ENCODE measurements around the gene NUTM2G.
"Not testable (repeated sequence)": the region's sequence is repeated elsewhere in the genome, so short reads cannot be mapped to it uniquely, and the experiment has no call there.

NUTM2G gene

DNA sequence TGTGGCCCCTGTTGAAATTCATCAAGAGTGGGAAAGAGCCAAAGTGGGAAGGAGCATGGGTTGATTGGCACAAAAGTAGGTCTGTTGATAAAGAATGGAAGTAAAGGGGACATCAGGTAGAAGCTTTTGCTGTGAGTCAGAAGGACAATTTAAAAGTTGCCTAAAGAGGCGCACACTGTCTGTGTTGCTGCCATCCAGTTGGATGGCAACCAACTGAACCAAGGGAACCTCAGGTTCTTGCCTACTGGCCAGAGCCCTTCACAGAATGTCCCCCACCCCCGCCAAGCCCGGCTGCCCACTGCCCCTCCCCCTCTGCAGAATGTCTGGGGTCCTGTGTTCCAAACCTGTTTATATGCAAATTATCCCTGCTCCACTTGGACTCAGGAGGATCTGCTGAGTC, at the start of gene NUTM2G:
Gene NUTM2G (plus strand): TSS at position 301 of the 400 bp plus-strand sequence. CDS start 182 bp downstream, outside the sequence.
- not testable (repeated sequence) for DNase-seq

GRCh38 chr9:96883922-96884321, 44.7 kb upstream of the NUTM2G start:
- DNase-seq: no peak

- DNase-seq: no peak
Observed at GRCh38 chr9:96884443-96884842, 44.2 kb upstream of the NUTM2G start.

DNA sequence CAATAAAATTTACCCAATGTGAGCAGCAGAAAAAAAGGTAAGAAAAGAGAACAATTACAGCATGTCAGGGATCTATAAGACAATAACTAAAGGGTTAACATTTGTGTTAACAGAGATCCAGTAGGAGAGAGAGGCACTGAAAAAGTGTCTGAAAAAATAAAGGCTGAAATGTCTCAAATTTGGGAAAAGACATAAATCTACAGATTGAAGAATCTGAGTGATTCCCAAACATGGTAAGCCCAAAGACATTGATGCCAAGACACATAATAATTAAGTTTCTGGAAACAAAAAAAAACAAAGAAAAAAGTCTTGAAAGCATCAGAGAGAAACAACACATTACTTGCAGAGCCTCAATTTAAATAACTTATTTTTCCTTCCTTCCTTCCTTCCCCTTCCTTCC, 43.2 kb upstream of the NUTM2G start:
- DNase-seq: no peak

- no peak for DNase-seq
Observed at GRCh38 chr9:96888591-96888990, 40.1 kb upstream of the NUTM2G start.

DNA sequence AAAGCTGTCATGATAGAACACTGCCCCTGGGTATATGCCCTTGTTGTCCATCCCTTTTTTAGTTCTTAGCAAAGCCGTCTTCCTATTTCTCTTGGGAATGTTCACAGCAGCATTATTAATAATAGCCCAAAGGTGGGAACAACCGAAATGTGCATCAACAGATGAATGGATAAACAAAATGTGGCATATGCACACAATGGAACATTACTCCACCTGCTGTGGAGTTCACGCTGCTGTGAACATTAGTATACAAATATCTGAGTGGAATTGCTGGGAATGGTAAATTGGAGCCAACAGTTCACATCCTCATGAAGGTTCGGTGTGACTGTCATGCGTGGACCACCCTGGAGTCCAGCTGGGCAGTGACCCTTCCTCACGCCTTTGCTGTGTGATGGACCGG, 36.5 kb upstream of the NUTM2G start:
- no peak for DNase-seq

- DNase-seq: not testable (repeated sequence)
Observed at GRCh38 chr9:96900010-96900409, 28.6 kb upstream of the NUTM2G start.

DNA sequence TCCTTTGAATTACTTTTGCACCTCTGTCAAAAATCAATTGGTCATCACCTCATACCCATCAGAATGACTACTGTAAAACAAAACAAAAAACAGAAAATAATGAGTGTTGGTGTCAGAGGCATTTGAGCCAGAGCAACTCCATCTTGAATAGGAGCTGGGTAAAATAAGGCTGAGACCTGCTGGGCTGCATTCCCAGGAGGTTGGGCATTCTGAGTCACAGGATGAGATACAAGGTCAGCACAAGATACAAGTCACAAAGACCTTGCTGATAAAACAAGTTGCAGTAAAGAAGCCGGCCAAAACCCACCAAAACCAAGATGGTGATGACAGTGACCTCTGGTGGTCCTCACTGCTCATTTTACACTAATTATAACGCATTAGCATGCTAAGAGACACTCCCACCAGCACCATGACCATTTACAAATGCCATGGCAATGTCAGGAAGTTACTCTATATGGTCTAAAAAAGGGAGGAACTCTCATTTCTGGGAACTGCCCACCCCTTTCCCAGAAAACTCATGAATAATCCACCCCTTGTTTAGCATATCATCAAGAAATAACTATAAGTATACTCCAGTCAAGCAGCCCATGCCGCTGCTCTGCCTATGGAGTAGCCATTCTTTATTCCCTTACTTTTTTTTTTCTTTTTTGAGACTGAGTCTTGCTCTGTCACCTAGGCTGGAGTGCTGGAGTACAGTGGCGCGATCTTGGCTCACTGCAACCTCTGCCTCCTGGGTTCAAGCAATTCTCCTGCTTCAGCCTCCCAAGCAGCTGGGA, 23.5 kb upstream of the NUTM2G start:
- not testable (repeated sequence) for DNase-seq

GRCh38 chr9:96908479-96908878, 20.2 kb upstream of the NUTM2G start:
- not testable (repeated sequence) for DNase-seq

GRCh38 chr9:96915539-96915938, 13.1 kb upstream of the NUTM2G start:
- DNase-seq: not testable (repeated sequence)

DNA sequence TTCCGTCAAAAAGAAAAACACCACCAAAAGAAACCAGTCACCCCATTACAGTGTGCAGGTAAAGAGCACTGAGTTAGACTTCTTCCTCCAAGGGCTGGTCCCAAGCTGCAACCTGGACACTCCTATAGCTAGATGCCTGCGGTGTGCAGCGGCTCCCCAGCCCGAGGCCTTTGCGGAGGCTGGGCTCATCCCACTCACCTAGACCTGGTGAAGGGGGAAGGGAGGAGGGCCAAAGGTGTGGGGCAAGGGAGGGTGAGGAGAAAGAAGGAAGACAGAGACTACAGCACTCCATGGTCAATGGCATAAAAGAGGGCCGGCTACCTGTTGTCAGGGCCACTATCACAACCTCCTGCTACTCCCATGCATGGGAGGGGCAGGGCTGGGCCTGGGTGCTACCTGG, 12.1 kb upstream of the NUTM2G start:
- DNase-seq: not testable (repeated sequence)

DNA sequence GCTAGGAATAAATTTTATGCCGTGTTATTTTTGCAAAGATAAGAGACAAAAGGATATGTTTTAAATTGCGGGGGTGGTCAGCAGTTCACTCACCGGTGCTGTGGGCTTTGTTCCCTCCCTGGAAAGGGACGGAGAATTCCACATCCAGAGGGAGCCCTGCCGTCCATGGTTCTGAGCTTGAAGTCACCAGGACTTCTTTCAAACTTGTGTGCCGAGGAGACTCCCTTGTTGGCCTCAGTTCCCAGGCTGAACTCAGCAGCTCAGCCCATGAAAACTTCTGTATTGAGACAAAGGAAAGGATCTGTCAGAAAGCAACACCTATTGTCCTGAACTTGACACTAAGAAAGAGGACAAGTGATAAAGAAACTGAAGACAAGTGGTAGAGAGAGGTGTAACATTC, 10.1 kb upstream of the NUTM2G start:
- DNase-seq: not testable (repeated sequence)

DNA sequence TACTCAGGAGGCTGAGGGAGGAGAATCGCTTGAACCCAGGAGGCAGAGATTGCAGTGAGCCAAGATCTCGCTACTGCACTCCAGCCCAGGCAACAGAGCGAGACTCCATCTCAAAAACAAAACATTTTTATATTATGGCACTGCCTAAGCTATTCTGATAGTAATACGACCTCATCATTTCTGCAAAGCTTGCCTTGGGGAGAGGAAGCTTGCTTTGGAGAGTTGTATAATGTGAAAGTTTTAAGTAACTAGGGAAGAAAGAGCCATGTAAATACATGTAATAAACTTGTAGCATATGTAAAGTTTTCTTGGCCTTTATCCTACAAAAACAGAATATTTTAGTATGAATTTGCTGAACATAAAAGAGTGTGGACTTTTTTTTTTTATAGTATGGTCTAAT, 7.8 kb upstream of the NUTM2G start:
- DNase-seq: not testable (repeated sequence)

DNA sequence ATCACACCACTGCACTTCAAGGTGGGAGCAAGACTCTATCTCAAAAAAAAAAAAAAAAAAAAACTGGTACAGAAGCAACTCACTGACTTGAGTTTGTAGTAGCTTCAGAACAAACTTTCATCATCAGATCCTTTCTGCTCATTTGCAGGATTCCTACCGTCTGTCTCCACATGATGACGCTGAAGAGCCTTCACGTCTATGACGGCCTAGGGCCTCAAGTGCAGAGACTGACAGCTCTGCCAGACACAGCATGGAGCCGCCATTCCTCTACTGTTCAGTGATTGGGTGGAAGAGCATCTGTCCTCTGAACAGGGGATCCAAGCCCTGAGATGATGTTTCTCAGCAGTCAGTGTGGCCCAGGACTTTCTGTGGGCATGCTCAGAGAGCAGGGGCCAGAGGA, 3.1 kb upstream of the NUTM2G start:
- not testable (repeated sequence) for DNase-seq

DNA sequence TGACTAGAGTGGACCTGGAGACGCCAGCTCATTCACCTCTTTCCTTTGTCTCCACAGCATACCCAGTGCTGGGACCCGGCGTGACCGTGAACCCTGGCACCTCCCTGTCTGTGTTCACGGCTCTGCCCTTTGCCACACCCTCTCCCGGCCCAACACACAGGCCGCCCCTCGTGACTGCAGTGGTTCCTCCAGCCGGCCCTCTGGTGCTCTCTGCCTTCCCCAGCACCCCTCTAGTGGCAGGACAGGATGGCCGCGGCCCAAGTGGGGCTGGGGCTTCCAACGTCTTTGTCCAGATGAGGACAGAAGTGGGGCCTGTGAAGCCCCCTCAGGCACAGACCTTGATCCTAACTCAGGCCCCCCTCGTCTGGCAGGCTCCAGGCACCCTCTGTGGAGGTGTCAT, 3.0 kb downstream of the NUTM2G start:
- DNase-seq: not testable (repeated sequence)

DNA sequence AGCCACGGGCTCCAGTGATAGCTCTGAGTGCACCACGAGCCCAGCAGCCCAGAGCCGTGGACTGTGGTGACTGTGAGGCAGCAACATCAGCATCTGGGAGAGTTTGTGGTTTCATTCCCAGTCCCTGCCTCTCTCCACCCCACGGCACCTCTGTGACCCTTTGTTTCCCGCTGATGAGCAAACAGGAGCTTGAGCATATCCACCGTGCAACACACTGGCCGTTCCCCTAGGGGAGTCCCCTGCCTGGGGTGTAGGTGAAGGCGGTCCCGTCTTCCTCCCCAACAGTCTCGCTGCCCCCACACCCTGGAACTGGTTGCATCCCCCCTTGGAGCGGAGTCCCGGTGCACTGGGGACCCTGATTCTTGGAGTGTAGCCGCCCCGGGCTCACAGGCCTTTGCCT, 5.5 kb downstream of the NUTM2G start:
- DNase-seq: not testable (repeated sequence)

- DNase-seq: not testable (repeated sequence)
Observed at GRCh38 chr9:96934706-96935105, 6.1 kb downstream of the NUTM2G start.

DNA sequence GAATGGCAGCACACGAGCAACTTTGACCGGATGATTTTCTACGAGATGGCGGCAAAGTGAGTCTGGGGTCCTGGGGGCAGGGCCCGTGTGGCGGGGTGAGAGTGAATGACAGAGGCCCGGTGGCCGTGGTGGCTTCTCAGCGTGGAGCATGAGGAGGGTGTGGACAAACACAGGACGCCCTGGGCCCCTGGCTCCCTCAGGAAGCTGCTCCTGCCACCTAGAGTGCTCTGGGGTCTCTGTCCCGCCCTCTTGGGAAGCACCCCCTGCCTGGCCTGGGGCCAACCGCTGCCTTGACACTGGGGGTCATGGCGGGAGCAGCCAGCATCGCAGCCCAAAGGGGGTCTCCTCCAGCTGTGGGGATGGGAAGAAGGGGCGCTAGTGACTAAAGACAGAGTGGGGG, 6.8 kb downstream of the NUTM2G start:
- DNase-seq: not testable (repeated sequence)

DNA sequence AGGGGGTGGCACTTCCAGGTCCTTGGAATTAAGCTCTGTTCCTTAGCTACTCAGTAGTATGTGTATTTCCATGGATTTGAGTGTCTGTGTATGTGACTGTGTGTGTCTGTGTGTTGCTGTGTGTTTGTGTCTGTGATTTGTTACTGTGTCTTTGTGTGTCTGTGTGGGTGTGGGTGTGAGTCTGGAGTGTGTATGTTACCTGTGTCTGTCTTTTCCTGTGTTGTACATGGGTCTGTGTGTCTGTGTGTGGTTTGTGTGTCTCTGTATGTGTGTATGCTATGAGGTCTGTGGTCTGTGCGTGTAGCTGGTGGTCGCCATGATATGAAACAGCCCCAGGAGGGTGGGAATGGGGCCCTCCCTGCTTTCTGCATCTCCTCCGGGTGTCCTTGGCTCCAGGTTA, 8.8 kb downstream of the NUTM2G start:
- DNase-seq: not testable (repeated sequence)

DNA sequence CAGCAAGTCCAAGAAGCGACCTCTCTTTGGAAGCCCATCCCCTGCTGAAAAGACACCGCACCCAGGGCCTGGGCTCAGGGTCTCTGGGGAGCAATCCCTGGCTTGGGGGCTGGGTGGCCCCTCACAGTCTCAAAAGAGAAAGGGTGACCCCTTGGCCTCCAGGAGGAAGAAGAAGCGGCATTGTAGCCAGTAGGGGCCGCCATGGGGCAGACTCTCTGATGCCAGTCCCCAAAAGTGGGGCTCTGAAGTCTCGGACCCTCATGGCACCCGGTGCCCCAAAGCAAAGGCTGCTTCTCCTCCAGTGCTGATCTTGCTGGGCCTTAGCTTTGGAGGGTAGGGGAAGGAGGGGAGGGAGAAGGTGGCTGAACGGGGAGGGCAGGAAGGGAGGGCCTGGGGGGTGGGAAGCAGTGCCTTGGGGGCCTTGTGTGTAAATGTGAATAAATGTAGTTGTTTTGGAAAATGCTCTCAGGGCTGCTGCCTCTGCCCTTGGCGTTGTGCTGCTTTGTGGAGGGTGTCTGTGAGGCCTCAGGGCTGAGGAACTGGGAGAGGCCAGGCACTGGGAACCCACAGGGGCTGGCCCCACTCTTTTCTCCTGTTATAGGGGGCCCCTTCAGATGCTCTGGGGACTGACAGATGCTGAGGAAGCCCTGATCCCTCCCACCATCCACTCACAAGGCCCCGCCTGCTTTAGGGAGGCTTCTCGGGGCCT, 10.5 kb downstream of the NUTM2G start:
- DNase-seq: not testable (repeated sequence)

DNA sequence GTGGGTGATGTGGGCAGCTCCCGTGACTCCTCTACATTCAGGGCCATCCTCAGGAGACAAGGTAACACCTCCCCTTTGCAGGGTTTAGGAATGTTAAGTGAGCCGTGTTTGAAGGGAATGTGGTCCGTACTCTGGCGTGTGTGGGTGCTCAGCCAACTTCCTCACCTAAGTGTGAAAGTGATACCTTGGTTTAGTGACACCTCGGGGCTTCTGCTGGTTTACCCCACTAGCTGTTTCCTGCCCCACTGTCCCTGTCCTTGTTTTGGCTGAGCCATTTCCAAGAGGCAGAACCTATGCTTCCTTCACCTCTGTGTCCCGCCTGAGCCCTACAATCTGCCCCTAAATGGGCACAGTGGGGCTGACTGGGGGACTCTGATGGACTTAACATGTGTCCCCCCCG, 12.3 kb downstream of the NUTM2G start:
- not testable (repeated sequence) for DNase-seq

GRCh38 chr9:96941628-96942027, 13.0 kb downstream of the NUTM2G start:
- DNase-seq: not testable (repeated sequence)

DNA sequence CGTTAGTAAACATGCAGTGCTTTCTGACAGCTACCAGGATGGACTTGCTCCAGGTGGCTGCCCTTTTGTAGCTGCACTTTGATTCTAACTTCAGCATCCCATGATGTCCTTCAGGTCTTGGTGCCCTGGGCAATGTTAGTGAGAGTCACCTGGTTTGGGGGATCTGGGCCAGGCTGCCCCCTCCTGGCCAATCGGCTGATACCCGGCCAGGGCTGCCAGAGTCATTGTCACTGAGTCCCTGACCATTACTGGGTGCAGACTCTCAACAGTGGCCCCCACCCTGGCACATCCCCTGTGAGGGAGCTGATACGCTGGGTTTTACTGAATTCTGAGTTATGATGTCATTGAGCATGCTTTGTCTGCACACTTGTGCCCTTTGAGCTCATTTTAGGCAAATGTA, 13.5 kb downstream of the NUTM2G start:
- DNase-seq: not testable (repeated sequence)

DNA sequence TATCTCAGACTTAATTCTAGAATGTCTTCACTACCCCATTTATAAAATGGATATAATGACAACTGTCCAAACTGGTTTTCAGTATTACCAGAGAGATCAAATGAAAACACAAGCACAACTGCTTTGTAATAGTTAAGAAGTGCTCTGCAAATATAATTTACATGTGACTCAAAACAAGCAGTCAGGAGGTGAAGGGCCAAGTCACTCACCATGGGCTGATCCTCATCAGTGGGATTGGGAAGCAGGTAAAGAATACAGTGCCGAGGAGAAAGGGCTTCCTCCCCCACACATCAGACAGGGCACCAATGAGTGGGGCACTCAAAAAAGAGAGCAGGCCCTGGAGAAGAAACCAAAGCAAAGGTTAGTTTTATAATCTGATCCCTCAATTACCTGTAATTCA, 20.7 kb downstream of the NUTM2G start:
- DNase-seq: not testable (repeated sequence)
